GM12891 (cell line): ENCODE results near the gene PAPOLA. TPM values are rescaled to one million over a fixed set of nuclear protein-coding genes. Genes with fewer than 3 reads are reported as not detected.
"Not testable (repeated sequence)": the region's sequence is repeated elsewhere in the genome, so short reads cannot be mapped to it uniquely, and the experiment has no call there.

ENCODE experiments used
- DNase-seq: peaks from one replicate; pipeline ENCODE4 v3.0.0; 2011; ENCODE audit warnings: low spot score; ENCODE audit not compliant: insufficient read length
- FAIRE-seq: peaks from 2 replicates; lab custom pipeline; 2011; peaks lifted over from hg19 to GRCh38; lab: Jason Lieb, UNC
- PAX5 ChIP-seq: IDR thresholded peaks from 2 replicates; pipeline ENCODE4 v1.6.1; 2011; ENCODE audit warnings: low read length, moderate library complexity, mild to moderate bottlenecking; ENCODE audit not compliant: insufficient read depth, severe bottlenecking
- POLR2A ChIP-seq: IDR thresholded peaks from 2 replicates; pipeline ENCODE4 v1.6.1; 2011; ENCODE audit warnings: low read depth, low read length, control low read depth
- POLR2AphosphoS5 ChIP-seq: IDR thresholded peaks from 2 replicates; pipeline ENCODE4 v1.6.1; 2011; ENCODE audit warnings: low read depth, low read length, control low read depth
- POU2F2 ChIP-seq: IDR thresholded peaks from 2 replicates; pipeline ENCODE4 v1.6.1; 2011; ENCODE audit warnings: low read depth, mild to moderate bottlenecking, control low read depth, low read length, moderate library complexity
- SPI1 ChIP-seq: IDR thresholded peaks from 2 replicates; pipeline ENCODE4 v1.6.1; 2011; ENCODE audit warnings: low read depth, low read length, control low read depth
- TAF1 ChIP-seq: IDR thresholded peaks from 2 replicates; pipeline ENCODE4 v1.6.1; 2011; ENCODE audit warnings: low read depth, low read length, control low read depth
- polyA plus RNA-seq: library from polyadenylated mRNA; unstranded; fragments of >200 nt; gene quantifications from one replicate; pipeline ENCODE4 v1.2.1, GENCODE V29; 2012; ENCODE audit warnings: low read depth, missing spikeins, inconsistent platforms; ENCODE audit not compliant: missing spikeins

Gene PAPOLA
- polyA plus RNA-seq: 49.8 TPM

- no peak for TF ChIP-seq POU2F2
- peak; percentile 91 for TF ChIP-seq POLR2A
- TF ChIP-seq PAX5: no peak
- peak; percentile 77 for TF ChIP-seq POLR2AphosphoS5
- TF ChIP-seq TAF1: peak; percentile 87
- no peak for TF ChIP-seq SPI1
- DNase-seq (peak; percentile 85), FAIRE-seq (peak; percentile 100)
Observed at GRCh38 chr14:96501740-96502620, at the start of gene PAPOLA. TSS of gene PAPOLA (plus strand) at chr14:96502382. CDS start at chr14:96502593, 211 bp downstream.

DNA sequence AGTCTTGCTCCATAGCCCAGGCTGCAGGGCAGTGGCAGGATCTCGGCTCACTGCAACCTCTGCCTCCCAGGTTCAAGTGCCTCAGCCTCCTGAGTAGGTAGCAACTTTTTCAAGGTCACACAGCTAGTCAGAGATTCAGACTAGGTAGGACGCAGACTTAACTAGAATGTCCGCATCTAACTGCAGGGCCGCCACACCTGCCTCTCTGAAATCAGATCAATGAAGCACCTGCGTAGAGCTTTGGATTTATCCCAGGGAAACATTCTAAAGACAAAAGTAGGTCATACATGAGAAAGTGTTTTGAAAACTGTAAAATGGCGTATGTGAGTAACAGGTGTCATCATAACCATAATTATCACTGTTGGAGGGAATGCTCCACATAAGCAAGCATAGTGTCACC, 49.5 kb upstream of the PAPOLA start:
- no peak for TF ChIP-seq SPI1
- TF ChIP-seq TAF1: no peak
- TF ChIP-seq POU2F2: no peak
- TF ChIP-seq POLR2A: no peak
- no peak for TF ChIP-seq PAX5
- no peak for DNase-seq
- no peak for FAIRE-seq

- DNase-seq (no peak), FAIRE-seq (no peak)
- TF ChIP-seq TAF1 (no peak), PAX5 (no peak), POLR2AphosphoS5 (no peak), SPI1 (no peak), POLR2A (no peak), POU2F2 (no peak)
Observed at GRCh38 chr14:96455588-96455987, 46.6 kb upstream of the PAPOLA start.

- TF ChIP-seq TAF1: no peak
- TF ChIP-seq SPI1: no peak
- no peak for TF ChIP-seq POU2F2
- TF ChIP-seq POLR2AphosphoS5: no peak
- no peak for TF ChIP-seq POLR2A
- no peak for TF ChIP-seq PAX5
- FAIRE-seq: no peak
- no peak for DNase-seq
Observed at GRCh38 chr14:96459851-96460250, 42.3 kb upstream of the PAPOLA start.

GRCh38 chr14:96461950-96462798, 40.0 kb upstream of the PAPOLA start:
- TF ChIP-seq SPI1 (no peak), POLR2A (no peak), POLR2AphosphoS5 (no peak), PAX5 (no peak), POU2F2 (no peak), TAF1 (no peak)
- DNase-seq (no peak), FAIRE-seq (no peak)

GRCh38 chr14:96464136-96464535, 38.0 kb upstream of the PAPOLA start:
- no peak for FAIRE-seq
- TF ChIP-seq POU2F2 (no peak), POLR2AphosphoS5 (no peak), SPI1 (no peak), POLR2A (no peak), PAX5 (no peak), TAF1 (no peak)
- DNase-seq: no peak

DNA sequence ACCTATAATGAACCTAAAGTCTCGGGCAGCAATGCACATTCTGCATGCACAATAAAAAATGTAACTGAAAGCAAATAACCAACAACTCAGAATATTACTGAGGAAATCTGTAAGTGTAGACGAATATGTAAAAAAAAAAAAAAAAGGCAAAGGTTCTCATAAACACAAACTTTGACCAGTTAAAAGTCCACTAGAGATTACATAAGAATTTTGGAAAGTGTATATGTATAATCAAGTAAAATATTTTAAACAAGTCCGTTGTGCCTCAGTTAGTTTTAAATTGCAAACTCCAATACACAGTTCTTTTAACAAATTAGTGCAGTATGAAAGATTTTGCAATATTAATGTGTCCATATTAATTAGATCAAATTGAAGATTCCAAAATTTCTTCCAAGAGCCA, 35.3 kb upstream of the PAPOLA start:
- no peak for TF ChIP-seq POLR2AphosphoS5
- no peak for FAIRE-seq

DNA sequence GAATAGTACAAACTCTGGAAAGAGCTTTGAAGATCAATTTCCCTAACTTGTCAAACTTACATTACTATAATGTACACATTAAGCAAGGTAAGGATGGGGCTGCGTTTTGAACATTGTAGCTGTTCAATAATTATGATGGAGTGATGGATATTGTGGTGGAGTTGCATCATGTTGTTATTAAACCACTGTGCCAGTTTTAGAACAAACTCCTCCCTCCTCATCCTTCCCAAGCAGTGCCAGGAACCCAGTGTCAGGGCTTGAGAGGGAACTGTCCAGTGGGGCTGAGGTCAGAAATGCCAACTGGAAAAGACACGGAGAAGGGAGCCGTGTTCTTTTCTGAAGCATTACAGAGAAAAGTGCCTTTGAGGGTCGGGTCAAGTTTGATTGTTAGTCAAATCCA, 31.9 kb upstream of the PAPOLA start:
- no peak for TF ChIP-seq POU2F2
- TF ChIP-seq TAF1: no peak
- no peak for TF ChIP-seq SPI1
- no peak for TF ChIP-seq POLR2A
- TF ChIP-seq PAX5: no peak
- no peak for TF ChIP-seq POLR2AphosphoS5
- DNase-seq (no peak), FAIRE-seq (no peak)

More for the DNA sequence above, 35.3 kb upstream of the PAPOLA start:
- no peak for DNase-seq

DNA sequence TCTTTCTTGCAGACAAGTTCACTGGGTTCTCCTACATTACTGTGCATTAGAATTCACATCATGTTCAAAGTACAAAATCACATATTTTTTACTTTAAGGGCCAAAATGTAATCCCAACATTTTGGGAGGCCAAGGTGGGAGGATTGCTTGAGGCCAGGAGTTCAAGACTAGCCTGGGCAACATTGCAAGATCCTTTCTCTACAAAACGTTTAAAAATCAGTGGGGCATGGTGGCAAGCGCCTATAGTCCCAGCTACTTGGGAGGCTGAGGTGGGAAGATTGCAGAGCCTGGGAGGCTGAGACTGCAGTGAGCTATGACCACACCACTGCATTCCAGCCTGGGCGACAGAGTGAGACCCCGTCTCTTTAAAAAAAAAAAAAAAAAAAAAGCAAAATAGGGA, 31.2 kb upstream of the PAPOLA start:
- FAIRE-seq, DNase-seq: not testable (repeated sequence)

- DNase-seq (no peak), FAIRE-seq (no peak)
- no peak for TF ChIP-seq SPI1
- no peak for TF ChIP-seq PAX5
- TF ChIP-seq TAF1: no peak
- TF ChIP-seq POLR2A: no peak
- no peak for TF ChIP-seq POU2F2
- TF ChIP-seq POLR2AphosphoS5: no peak
Observed at GRCh38 chr14:96478119-96478518, 24.1 kb upstream of the PAPOLA start.
